ENCODE data around the gene SNRK.

GRCh38 chr3:43249405-43249804 lies 36.9 kb upstream of the SNRK start:
- TF ChIP-seq MXD4 (CRISPR knock-in tag; IDR thresholded peaks at IDR 0.05; ENCODE audit: borderline replicate concordance), result no peak
- TF ChIP-seq NFYB (CRISPR knock-in tag; conservative IDR thresholded peaks at IDR 0.05; ENCODE audit: low read depth), result no peak
- TF ChIP-seq PREB (CRISPR knock-in tag; IDR thresholded peaks at IDR 0.05; ENCODE audit: borderline replicate concordance), result no peak
- TF ChIP-seq, protein P1, sequence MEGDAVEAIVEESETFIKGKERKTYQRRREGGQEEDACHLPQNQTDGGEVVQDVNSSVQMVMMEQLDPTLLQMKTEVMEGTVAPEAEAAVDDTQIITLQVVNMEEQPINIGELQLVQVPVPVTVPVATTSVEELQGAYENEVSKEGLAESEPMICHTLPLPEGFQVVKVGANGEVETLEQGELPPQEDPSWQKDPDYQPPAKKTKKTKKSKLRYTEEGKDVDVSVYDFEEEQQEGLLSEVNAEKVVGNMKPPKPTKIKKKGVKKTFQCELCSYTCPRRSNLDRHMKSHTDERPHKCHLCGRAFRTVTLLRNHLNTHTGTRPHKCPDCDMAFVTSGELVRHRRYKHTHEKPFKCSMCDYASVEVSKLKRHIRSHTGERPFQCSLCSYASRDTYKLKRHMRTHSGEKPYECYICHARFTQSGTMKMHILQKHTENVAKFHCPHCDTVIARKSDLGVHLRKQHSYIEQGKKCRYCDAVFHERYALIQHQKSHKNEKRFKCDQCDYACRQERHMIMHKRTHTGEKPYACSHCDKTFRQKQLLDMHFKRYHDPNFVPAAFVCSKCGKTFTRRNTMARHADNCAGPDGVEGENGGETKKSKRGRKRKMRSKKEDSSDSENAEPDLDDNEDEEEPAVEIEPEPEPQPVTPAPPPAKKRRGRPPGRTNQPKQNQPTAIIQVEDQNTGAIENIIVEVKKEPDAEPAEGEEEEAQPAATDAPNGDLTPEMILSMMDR (IDR thresholded peaks at IDR 0.05), result no peak
- TF ChIP-seq, protein P2, sequence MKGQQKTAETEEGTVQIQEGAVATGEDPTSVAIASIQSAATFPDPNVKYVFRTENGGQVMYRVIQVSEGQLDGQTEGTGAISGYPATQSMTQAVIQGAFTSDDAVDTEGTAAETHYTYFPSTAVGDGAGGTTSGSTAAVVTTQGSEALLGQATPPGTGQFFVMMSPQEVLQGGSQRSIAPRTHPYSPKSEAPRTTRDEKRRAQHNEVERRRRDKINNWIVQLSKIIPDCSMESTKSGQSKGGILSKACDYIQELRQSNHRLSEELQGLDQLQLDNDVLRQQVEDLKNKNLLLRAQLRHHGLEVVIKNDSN (CRISPR knock-in tag; IDR thresholded peaks at IDR 0.05), result no peak
- TF ChIP-seq MAX (CRISPR knock-in tag; IDR thresholded peaks at IDR 0.05), result no peak

Data from WTC11 (cell line).